OCI-LY7 (cell line): ENCODE results near the gene TSPAN9. TPM values are rescaled to one million over a fixed set of nuclear protein-coding genes. Genes with fewer than 3 reads are reported as not detected.

ENCODE experiments used
- BruUV-seq: library from RNA; stranded (reverse); fragments of 400-500 nt; replicated peaks from 2 replicates; lab custom pipeline; 2021; lab: Mats Ljungman, UMichigan
- CTCF ChIA-PET: fragments of 300-600 bp; sonication (Branson Sonifier 250); formaldehyde crosslinking; loops from one replicate; lab custom pipeline; 2022; ENCODE audit warnings: antibody characterized with exemption; ENCODE audit not compliant: unreplicated experiment; lab: Charles Lee
- POLR2A ChIA-PET: fragments of 300-600 bp; sonication (Branson Sonifier 250); formaldehyde crosslinking; loops from one replicate; lab custom pipeline; 2022; ENCODE audit warnings: antibody characterized with exemption; lab: Charles Lee
- DNase-seq: peaks from one replicate; pipeline ENCODE4 v3.0.0-alpha.2; 2015; ENCODE audit warnings: low spot score
- H2AFZ ChIP-seq: fragments of 200-600 bp; sonication (generic), shearing (Covaris generic); 2 replicates; pipeline ENCODE4 v1.6.1; 2014; ENCODE audit warnings: mild to moderate bottlenecking, antibody characterized with exemption, low read length, moderate library complexity
- H3K27ac ChIP-seq: fragments of 200-600 bp; sonication (generic); 2 replicates; pipeline ENCODE4 v1.5.1; 2014; ENCODE audit warnings: mixed run types, low read depth, mild to moderate bottlenecking, moderate library complexity, low read length, inconsistent platforms; ENCODE audit not compliant: poor library complexity, severe bottlenecking
- H3K36me3 ChIP-seq: fragments of 200-600 bp; sonication (generic); 2 replicates; pipeline ENCODE4 v1.6.1; 2014; ENCODE audit warnings: mild to moderate bottlenecking, antibody characterized with exemption, low read length, moderate library complexity, mixed read lengths; ENCODE audit not compliant: insufficient read depth
- H3K4me1 ChIP-seq: fragments of 200-600 bp; sonication (generic); 2 replicates; pipeline ENCODE4 v1.5.1; 2014; ENCODE audit warnings: mild to moderate bottlenecking, low read length; ENCODE audit not compliant: insufficient read depth, poor library complexity, severe bottlenecking
- H3K4me2 ChIP-seq: fragments of 200-600 bp; sonication (generic); 2 replicates; pipeline ENCODE4 v1.6.1; 2014; ENCODE audit warnings: mild to moderate bottlenecking, low read length
- H3K4me3 ChIP-seq: fragments of 200-600 bp; sonication (generic); 2 replicates; pipeline ENCODE4 v1.5.1; 2014; ENCODE audit warnings: mild to moderate bottlenecking, low read depth, low read length; ENCODE audit not compliant: poor library complexity, severe bottlenecking
- H3K79me2 ChIP-seq: fragments of 200-600 bp; sonication (generic); 2 replicates; pipeline ENCODE4 v1.6.1; 2016; ENCODE audit warnings: low read depth, mild to moderate bottlenecking, low read length, moderate library complexity, mixed read lengths; ENCODE audit not compliant: insufficient read depth
- H3K9me2 ChIP-seq: fragments of 200-600 bp; sonication (generic); 2 replicates; pipeline ENCODE4 v1.6.1; 2016; ENCODE audit warnings: mild to moderate bottlenecking, low read length, mixed read lengths; ENCODE audit not compliant: insufficient read depth
- H3K9me3 ChIP-seq: fragments of 200-600 bp; sonication (generic); 2 replicates; pipeline ENCODE4 v1.6.1; 2014; ENCODE audit warnings: mild to moderate bottlenecking, mixed run types, low read length, mixed read lengths
- H4K20me1 ChIP-seq: fragments of 200-600 bp; sonication (generic); 2 replicates; pipeline ENCODE4 v1.6.1; 2014; ENCODE audit warnings: mild to moderate bottlenecking, antibody characterized with exemption, low read length, moderate library complexity, mixed read lengths; ENCODE audit not compliant: insufficient read depth
- EZH2phosphoT487 ChIP-seq: fragments of 200-600 bp; sonication (generic); IDR thresholded peaks from 2 replicates; pipeline ENCODE4 v1.6.1; 2018; ENCODE audit warnings: low read depth, borderline replicate concordance, mild to moderate bottlenecking, mixed run types, antibody characterized with exemption, low read length, moderate library complexity, mixed read lengths
- intact Hi-C: fragments of 100-400 bp; cut with micrococcal nuclease; formaldehyde crosslinking; loops from one replicate; pipeline ENCODE4 v1.10.0; 2022; ENCODE audit not compliant: unreplicated experiment
- total RNA-seq, 2 experiments: library from RNA; depleted of rRNA in 1 of 2; stranded (reverse); fragments of >200 nt in 1 of 2; shearing (Covaris generic) in 1 of 2; gene quantifications; 2 replicates each; pipeline ENCODE4 v1.2.3, GENCODE V29; 2014 to 2022
- TF ChIP-seq, protein P1 (sequence below): fragments of 200-600 bp; sonication (generic); conservative IDR thresholded peaks from 2 replicates; pipeline ENCODE4 v1.5.1; 2014; ENCODE audit warnings: mild to moderate bottlenecking, antibody characterized with exemption, low read length, moderate library complexity, mixed read lengths

Gene TSPAN9
- total RNA-seq, 2 experiments from 2014 or later, result 0.50 to 0.74 TPM

DNA sequence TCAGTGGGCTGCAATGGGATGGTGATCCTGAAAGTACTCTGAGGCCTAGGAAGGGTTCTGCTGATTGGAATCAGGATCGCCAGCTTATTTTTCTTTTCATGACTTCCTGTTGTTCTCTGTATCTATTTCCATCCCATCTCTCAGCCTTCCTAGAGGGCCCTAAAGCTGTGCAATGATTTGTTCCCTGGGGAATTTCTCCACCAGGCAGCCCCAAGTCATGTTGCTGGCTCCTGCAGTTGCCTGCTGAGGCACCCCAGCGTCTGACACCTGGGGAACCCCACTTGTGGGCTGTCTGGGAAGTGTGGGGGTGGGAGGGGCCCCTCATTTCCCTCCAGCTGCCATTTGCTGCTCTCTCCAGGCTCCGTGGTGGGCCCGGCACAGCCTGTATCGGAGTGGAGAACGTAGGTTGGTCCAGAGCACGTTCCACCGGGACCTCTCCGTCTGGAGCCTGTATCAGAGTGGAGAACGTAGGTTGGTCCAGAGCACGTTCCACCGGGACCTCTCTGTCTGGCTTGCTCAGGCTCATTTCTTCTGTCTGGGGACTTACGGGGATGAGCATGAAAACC, 138.3 kb downstream of the TSPAN9 start:
- Histone ChIP-seq H3K27ac (no peak overlapping the region), H3K4me2 (no peak overlapping the region), H3K4me1 (peaks cover 24% of the 10 kb centered on the region), H4K20me1 (no peaks in the 10 kb centered on the region), H3K9me3 (no peaks in the 10 kb centered on the region), H3K4me3 (no peak overlapping the region), H3K79me2 (no peaks in the 10 kb centered on the region), H3K9me2 (no peaks in the 10 kb centered on the region), H3K36me3 (no peaks in the 10 kb centered on the region), H2AFZ (no peak overlapping the region)
- ChIA-PET POLR2A (no interaction called here), CTCF (no interaction called here)
- DNase-seq, result no peak
- no TSS peak for BruUV-seq
- intact Hi-C loops, result no loop called here
- TF ChIP-seq, protein P1, sequence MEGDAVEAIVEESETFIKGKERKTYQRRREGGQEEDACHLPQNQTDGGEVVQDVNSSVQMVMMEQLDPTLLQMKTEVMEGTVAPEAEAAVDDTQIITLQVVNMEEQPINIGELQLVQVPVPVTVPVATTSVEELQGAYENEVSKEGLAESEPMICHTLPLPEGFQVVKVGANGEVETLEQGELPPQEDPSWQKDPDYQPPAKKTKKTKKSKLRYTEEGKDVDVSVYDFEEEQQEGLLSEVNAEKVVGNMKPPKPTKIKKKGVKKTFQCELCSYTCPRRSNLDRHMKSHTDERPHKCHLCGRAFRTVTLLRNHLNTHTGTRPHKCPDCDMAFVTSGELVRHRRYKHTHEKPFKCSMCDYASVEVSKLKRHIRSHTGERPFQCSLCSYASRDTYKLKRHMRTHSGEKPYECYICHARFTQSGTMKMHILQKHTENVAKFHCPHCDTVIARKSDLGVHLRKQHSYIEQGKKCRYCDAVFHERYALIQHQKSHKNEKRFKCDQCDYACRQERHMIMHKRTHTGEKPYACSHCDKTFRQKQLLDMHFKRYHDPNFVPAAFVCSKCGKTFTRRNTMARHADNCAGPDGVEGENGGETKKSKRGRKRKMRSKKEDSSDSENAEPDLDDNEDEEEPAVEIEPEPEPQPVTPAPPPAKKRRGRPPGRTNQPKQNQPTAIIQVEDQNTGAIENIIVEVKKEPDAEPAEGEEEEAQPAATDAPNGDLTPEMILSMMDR, result no peak

DNA sequence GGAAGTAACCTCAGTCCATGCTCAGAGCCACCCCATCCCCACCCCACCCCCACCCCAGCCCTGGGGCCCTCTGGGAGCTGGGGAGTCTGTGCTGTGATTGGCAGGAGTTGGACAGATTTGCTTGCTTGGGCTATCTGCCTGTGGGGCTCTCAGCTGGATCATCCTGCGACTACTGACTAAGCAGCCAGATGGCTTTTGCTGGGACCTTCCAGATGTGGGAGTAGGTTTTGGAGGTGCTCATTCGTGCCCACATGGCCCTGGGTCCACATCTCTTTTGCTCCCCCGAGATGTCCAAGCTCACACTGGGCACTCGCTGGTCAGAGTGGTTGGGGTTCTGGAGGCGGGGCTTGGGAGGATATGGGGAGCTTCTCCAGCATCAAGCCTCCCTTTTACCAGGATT, 138.9 kb downstream of the TSPAN9 start:
- H3K9me3 ChIP-seq, result no peaks in the 10 kb centered on the region
- H3K4me3 ChIP-seq, result no peak overlapping the region
- CTCF ChIA-PET, result no interaction called here
- POLR2A ChIA-PET, result no interaction called here
- no peaks in the 10 kb centered on the region for H3K9me2 ChIP-seq
- peaks cover 24% of the 10 kb centered on the region for H3K4me1 ChIP-seq
- no peaks in the 10 kb centered on the region for H3K36me3 ChIP-seq
- TF ChIP-seq, protein P1, result no peak
- TF ChIP-seq EZH2phosphoT487, result no peak
- no peaks in the 10 kb centered on the region for H3K79me2 ChIP-seq
- no peak overlapping the region for H3K27ac ChIP-seq
- intact Hi-C loops, result no loop called here
- BruUV-seq, result no TSS peak
- no peak for DNase-seq
- H2AFZ ChIP-seq, result no peak overlapping the region
- H3K4me2 ChIP-seq, result no peak overlapping the region
- no peaks in the 10 kb centered on the region for H4K20me1 ChIP-seq

DNA sequence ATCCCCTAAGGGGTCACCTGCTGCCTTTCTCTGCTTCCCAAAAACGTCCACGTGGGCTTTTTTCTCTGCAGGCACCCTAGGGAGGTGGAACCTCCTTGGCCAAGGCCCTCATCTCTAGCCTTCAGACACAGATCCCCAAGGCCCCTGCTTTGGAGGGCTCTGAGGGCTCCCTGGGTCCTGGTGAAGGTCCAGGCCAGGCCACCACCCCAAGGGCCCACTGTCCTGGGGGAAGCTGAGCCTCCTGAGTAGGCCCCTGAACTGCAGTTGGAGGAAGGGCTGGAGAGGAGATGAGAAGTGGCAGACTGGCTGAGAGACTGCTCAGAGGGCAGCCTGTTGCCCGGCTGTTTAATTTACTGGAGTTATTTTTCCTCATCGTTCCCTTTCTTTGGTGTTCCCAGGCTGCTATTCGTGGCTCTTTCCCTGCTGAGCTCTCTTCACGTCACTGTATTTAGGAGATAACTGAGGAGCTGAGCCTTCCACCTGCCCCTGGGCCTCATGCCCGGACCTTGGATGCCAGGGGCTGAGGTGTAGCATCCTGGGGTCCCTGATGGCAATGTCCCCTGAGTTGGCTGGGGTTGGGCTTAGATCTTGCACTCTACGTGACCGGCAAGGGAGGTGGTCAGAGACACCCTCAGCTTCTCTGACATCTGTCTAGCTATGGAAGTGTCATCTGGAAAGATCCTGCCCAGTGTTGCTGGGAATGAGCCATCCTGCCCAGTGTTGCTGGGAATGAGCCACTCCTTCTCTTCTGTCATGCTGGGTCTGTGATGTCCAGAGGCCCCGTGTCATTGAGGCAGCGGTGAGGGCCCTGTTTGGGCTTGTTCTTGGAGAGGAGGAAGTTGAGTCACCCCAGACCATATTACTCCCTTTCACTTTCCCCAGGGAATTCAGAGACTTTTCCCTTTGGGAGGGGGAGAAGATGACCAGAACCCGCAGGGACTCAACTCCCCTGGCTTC, 139.8 kb downstream of the TSPAN9 start:
- H3K4me2 ChIP-seq, result no peak overlapping the region
- H3K4me3 ChIP-seq, result no peak overlapping the region
- no peak overlapping the region for H2AFZ ChIP-seq
- H3K9me3 ChIP-seq, result no peaks in the 10 kb centered on the region
- ChIA-PET CTCF (no interaction called here), POLR2A (interaction anchor here (1.4 kb wide), 1 partner anchor 11 kb away, joined by 5 read pairs; no protein-coding TSS in a partner anchor)
- no peaks in the 10 kb centered on the region for H4K20me1 ChIP-seq
- no peak overlapping the region for H3K27ac ChIP-seq
- intact Hi-C loops, result no loop called here
- no peaks in the 10 kb centered on the region for H3K9me2 ChIP-seq
- TF ChIP-seq, protein P1, result no peak
- no peak for TF ChIP-seq EZH2phosphoT487
- no peak for DNase-seq
- no TSS peak for BruUV-seq
- peaks cover 24% of the 10 kb centered on the region for H3K4me1 ChIP-seq
- H3K79me2 ChIP-seq, result no peaks in the 10 kb centered on the region
- no peaks in the 10 kb centered on the region for H3K36me3 ChIP-seq
